Breast epithelium (tissue), 4 donors: ENCODE results near the gene ALOX15B. TPM values are rescaled to one million over a fixed set of nuclear protein-coding genes. Genes with fewer than 3 reads are reported as not detected.

Experiments used
- DNase-seq, 2 donors: peaks; one replicate each; pipeline ENCODE4 v3.0.0-alpha.2; 2019; ENCODE audit warnings: low spot score in 2 of 2
- H3K27ac ChIP-seq, 2 donors: fragments of 200-600 bp; sonication (generic) in 1 of 2; one replicate each; pipeline ENCODE4 v1.5.1; 2016 to 2019; ENCODE audit warnings: mild to moderate bottlenecking in 1 of 2
- H3K27me3 ChIP-seq, 2 donors: fragments of 200-600 bp; sonication (generic) in 1 of 2; one replicate each; pipeline versions ENCODE4 v1.5.1 to v1.6.0; 2017 to 2019; ENCODE audit warnings: control low read depth in 1 of 2, mild to moderate bottlenecking in 1 of 2
- H3K36me3 ChIP-seq: fragments of 200-600 bp; one replicate; pipeline ENCODE4 v1.5.1; 2019
- H3K4me1 ChIP-seq, 2 donors: fragments of 200-600 bp; sonication (generic); one replicate each; pipeline ENCODE4 v1.5.1; 2016 to 2019; ENCODE audit warnings: control low read depth in 1 of 2
- H3K4me3 ChIP-seq, 3 donors: fragments of 200-600 bp; sonication (generic); 1 replicate in 2 of 3; 2 replicates in 1 of 3; pipeline ENCODE4 v1.5.1; 2016 to 2019; ENCODE audit warnings: mild to moderate bottlenecking in 3 of 3, moderate library complexity in 2 of 3
- H3K9me3 ChIP-seq, 2 donors: fragments of 200-600 bp; sonication (generic) in 1 of 2; one replicate each; pipeline ENCODE4 v1.5.1; 2016 to 2019; ENCODE audit warnings: control low read depth in 1 of 2
- POLR2A ChIP-seq: fragments of 450-650 bp; IDR thresholded peaks from one replicate; pipeline ENCODE4 v1.6.1; 2016; ENCODE audit warnings: antibody characterized with exemption, mild to moderate bottlenecking, moderate library complexity
- POLR2AphosphoS5 ChIP-seq, 3 donors: sonication (generic); formaldehyde crosslinking; IDR thresholded peaks; one replicate each; pipeline ENCODE4 v1.6.1; 2017; ENCODE audit warnings: antibody characterized with exemption in 3 of 3
- intact Hi-C: fragments of 100-400 bp; cut with DNase I; formaldehyde crosslinking; loops from one replicate; pipeline ENCODE4 v1.15.1; 2023; ENCODE audit warnings: low total_unique reads
- total RNA-seq, 3 donors: library from RNA; depleted of rRNA; stranded (reverse); fragments of >200 nt; gene quantifications; one replicate each; pipeline ENCODE4 v1.1.0, GENCODE V29; 2016
- TF ChIP-seq, protein P1 (sequence below), 3 donors: fragments of 450-650 bp; IDR thresholded peaks; one replicate each; pipeline ENCODE4 v1.5.1; 2016 to 2017; ENCODE audit warnings: antibody characterized with exemption in 3 of 3, mild to moderate bottlenecking in 3 of 3, moderate library complexity in 3 of 3

ALOX15B gene
- total RNA-seq, 3 donors from 2014 or later: 3.3 to 38.3 (median 12.3) TPM

DNA sequence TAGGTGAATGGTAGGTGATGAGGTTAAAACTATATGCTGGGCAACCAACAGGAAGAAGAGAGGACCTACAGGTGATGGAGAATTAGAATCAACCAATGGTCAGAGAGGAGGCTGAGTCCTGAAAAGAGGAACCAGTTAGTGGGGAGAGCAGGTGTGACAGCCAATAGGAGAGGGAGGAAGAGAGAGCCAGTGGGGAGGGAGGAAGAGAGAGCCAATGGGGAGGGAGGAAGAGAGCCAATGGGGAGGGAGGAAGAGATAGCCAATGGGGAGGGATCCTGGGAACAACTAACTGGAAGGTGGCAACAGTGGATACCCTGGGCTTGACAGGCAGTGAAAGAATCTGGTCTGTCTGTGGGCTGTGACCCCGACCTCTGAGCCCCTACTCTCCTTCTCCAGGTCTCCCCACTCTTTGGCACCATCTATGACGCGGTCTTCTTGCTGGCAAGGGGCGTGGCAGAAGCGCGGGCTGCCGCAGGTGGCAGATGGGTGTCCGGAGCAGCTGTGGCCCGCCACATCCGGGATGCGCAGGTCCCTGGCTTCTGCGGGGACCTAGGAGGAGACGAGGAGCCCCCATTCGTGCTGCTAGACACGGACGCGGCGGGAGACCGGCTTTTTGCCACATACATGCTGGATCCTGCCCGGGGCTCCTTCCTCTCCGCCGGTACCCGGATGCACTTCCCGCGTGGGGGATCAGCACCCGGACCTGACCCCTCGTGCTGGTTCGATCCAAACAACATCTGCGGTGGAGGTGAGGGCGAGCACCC lies 32.7 kb upstream of the ALOX15B start:
- peaks cover 0 to 5% of the 10 kb centered on the region in 2 donors for H3K4me1 ChIP-seq
- H3K27me3 ChIP-seq: peaks cover 5 to 21% of the 10 kb centered on the region in 2 donors
- no peak overlapping the region for H3K4me3 ChIP-seq
- H3K36me3 ChIP-seq: no peaks in the 10 kb centered on the region
- H3K9me3 ChIP-seq: no peaks in the 10 kb centered on the region
- DNase-seq: no peak
- intact Hi-C loops: no loop called here
- no peak overlapping the region for H3K27ac ChIP-seq
- no peak for TF ChIP-seq POLR2A
- TF ChIP-seq POLR2AphosphoS5 (IDR thresholded peaks at IDR 0.05): no peak
- TF ChIP-seq, protein P1, sequence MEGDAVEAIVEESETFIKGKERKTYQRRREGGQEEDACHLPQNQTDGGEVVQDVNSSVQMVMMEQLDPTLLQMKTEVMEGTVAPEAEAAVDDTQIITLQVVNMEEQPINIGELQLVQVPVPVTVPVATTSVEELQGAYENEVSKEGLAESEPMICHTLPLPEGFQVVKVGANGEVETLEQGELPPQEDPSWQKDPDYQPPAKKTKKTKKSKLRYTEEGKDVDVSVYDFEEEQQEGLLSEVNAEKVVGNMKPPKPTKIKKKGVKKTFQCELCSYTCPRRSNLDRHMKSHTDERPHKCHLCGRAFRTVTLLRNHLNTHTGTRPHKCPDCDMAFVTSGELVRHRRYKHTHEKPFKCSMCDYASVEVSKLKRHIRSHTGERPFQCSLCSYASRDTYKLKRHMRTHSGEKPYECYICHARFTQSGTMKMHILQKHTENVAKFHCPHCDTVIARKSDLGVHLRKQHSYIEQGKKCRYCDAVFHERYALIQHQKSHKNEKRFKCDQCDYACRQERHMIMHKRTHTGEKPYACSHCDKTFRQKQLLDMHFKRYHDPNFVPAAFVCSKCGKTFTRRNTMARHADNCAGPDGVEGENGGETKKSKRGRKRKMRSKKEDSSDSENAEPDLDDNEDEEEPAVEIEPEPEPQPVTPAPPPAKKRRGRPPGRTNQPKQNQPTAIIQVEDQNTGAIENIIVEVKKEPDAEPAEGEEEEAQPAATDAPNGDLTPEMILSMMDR (IDR thresholded peaks at IDR 0.05): no peak

DNA sequence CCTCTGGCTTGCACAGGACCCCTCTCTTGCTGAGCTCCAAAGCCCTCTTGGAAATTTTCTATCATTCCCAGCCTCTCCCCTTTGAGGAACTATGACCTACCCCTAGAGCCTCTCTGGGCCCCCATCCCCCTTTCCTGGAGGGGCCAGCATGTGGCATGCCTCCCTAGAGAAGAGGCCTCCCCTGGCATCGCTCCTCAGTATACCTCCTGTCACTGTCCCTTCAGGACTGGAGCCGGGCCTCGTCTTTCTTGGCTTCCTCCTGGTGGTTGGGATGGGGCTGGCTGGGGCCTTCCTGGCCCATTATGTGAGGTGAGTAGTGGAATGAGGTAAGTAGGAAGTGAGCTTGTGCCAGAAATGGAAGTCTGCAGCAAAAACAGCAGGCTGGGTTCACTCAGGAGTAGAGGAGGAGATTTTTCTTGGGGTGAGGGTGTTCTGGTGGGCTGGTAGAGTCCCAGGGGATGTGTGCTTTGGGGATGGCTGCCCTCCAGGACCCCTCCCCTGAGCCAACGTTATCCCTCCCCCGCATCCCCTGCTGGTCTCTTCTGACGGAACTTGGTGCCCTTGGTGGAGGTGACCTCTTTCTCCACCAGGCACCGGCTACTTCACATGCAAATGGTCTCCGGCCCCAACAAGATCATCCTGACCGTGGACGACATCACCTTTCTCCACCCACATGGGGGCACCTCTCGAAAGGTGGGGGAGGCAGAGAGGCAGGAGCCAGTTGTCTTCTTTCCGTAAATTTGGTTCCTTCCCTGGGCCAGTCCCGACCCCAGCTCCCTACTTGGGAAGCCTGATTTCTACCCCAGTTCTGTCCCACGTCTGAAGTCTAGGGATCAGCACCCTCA lies 31.8 kb upstream of the ALOX15B start:
- DNase-seq: no peak
- H3K27me3 ChIP-seq: peaks cover 5 to 19% of the 10 kb centered on the region in 2 donors
- H3K4me3 ChIP-seq: no peak overlapping the region
- H3K27ac ChIP-seq: no peak overlapping the region
- intact Hi-C loops: no loop called here
- TF ChIP-seq, protein P1 (IDR thresholded peaks at IDR 0.05): no peak
- TF ChIP-seq POLR2AphosphoS5 (IDR thresholded peaks at IDR 0.05) (no peak), POLR2A (no peak)
- no peaks in the 10 kb centered on the region for H3K36me3 ChIP-seq
- no peaks in the 10 kb centered on the region for H3K9me3 ChIP-seq
- peaks cover 0 to 5% of the 10 kb centered on the region in 2 donors for H3K4me1 ChIP-seq

DNA sequence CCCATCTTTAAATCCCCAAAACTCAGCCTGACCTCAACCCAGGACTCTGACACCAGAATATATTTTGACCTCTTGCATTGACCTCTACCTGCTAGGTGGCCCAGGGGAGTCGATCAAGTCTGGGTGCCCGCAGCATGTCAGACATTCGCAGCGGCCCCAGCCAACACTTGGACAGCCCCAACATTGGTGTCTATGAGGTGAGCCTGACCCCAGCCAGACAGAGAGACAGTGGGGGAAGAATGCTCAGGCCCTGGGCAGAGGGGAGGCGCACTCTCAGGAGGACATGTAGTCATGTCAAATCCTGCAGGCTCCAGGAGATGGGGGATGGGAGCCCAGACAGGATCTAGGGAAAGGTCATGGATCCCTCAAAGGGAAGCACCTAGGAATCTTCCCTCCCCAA lies 31.0 kb upstream of the ALOX15B start:
- H3K9me3 ChIP-seq: no peaks in the 10 kb centered on the region
- TF ChIP-seq POLR2AphosphoS5 (IDR thresholded peaks at IDR 0.05): no peak
- no peaks in the 10 kb centered on the region for H3K36me3 ChIP-seq
- intact Hi-C loops: no loop called here
- no peak overlapping the region for H3K4me3 ChIP-seq
- no peak for DNase-seq
- H3K27me3 ChIP-seq: peaks cover 5 to 13% of the 10 kb centered on the region in 2 donors
- H3K27ac ChIP-seq: no peak overlapping the region
- H3K4me1 ChIP-seq: peaks cover 0 to 4% of the 10 kb centered on the region in 2 donors

DNA sequence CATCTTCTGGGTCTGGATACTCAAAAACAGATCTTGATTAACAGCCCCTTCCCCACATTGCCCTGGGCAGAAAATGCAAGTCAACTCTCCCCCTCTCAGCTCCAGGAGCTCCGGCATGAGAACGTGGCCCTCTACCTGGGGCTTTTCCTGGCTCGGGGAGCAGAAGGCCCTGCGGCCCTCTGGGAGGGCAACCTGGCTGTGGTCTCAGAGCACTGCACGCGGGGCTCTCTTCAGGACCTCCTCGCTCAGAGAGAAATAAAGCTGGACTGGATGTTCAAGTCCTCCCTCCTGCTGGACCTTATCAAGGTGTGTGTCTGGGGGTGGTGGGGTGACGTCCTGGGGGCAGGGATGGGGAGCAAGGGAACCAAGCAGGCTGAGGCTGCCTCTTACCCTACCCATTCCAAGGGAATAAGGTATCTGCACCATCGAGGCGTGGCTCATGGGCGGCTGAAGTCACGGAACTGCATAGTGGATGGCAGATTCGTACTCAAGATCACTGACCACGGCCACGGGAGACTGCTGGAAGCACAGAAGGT lies 26.7 kb upstream of the ALOX15B start:
- Histone ChIP-seq H3K4me3 (no peak overlapping the region), H3K36me3 (no peaks in the 10 kb centered on the region), H3K27me3 (no peaks in the 10 kb centered on the region), H3K27ac (no peak overlapping the region), H3K9me3 (no peaks in the 10 kb centered on the region), H3K4me1 (peaks cover 0 to 7% of the 10 kb centered on the region in 2 donors)
- TF ChIP-seq, protein P1 (IDR thresholded peaks at IDR 0.05): no peak
- TF ChIP-seq POLR2AphosphoS5 (IDR thresholded peaks at IDR 0.05): no peak
- no peak for TF ChIP-seq POLR2A
- intact Hi-C loops: no loop called here
- no peak for DNase-seq

DNA sequence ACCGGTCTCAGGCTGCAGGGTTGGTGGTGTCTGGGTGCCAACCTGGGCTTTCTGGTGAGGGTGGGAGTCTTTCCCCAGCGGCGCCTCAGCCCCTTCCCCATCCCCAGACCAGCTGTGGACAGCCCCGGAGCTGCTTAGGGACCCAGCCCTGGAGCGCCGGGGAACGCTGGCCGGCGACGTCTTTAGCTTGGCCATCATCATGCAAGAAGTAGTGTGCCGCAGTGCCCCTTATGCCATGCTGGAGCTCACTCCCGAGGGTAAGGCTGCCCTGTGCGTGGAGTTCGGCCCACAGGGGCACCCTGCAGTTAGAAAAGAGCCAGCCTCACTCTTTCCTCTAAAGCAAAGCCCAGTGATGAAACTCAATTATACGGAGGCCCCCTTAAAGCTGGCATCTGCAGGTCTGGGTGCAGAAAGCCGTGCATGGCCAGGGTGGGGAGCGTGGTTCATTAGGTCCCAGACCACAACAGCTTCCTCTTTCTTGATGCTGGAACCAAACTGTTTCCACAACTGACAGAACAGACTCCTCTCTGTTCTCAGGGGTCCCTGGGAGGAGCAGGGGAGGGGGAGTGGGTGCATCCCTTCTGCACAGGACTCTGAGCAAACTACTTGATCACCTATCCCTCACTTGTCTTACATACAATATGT lies 25.7 kb upstream of the ALOX15B start:
- TF ChIP-seq, protein P1 (IDR thresholded peaks at IDR 0.05): no peak
- TF ChIP-seq POLR2A: no peak
- no peak for TF ChIP-seq POLR2AphosphoS5 (IDR thresholded peaks at IDR 0.05)
- Histone ChIP-seq H3K4me1 (peaks cover 0 to 8% of the 10 kb centered on the region in 2 donors), H3K36me3 (no peaks in the 10 kb centered on the region), H3K4me3 (no peak overlapping the region), H3K27ac (no peak overlapping the region), H3K9me3 (no peaks in the 10 kb centered on the region), H3K27me3 (no peaks in the 10 kb centered on the region)
- intact Hi-C loops: no loop called here
- DNase-seq: no peak
